Prostate gland (tissue), 2 donors: ENCODE results near the gene COG4. TPM values are rescaled to one million over a fixed set of nuclear protein-coding genes. Genes with fewer than 3 reads are reported as not detected.
"Not testable (repeated sequence)": the region's sequence is repeated elsewhere in the genome, so short reads cannot be mapped to it uniquely, and the experiment has no call there.

Source experiments
- DNase-seq: peaks from one replicate; pipeline ENCODE4 v3.0.0-alpha.2; 2019; ENCODE audit warnings: low spot score
- H3K27ac ChIP-seq, 2 donors: fragments of 200-600 bp; sonication (generic); 2 replicates each; pipeline ENCODE4 v1.5.1; 2017 to 2019
- H3K27me3 ChIP-seq: fragments of 200-600 bp; sonication (generic); replicated peaks from 2 replicates; pipeline ENCODE4 v1.5.1; 2019; ENCODE audit not compliant: insufficient read depth
- H3K36me3 ChIP-seq, 2 donors: fragments of 200-600 bp; sonication (generic); 1 replicate in 1 of 2; 2 replicates in 1 of 2; pipeline versions ENCODE4 v1.5.1 to v1.8.1; 2017 to 2019
- H3K4me1 ChIP-seq: fragments of 200-600 bp; sonication (generic); replicated peaks from 2 replicates; pipeline ENCODE4 v1.5.1; 2019
- H3K4me3 ChIP-seq, 2 donors: fragments of 200-600 bp; sonication (generic); 2 replicates each; pipeline ENCODE4 v1.5.1; 2017 to 2019
- H3K9me3 ChIP-seq: fragments of 200-600 bp; sonication (generic); 2 replicates; pipeline ENCODE4 v1.5.1; 2017
- POLR2A ChIP-seq: fragments of 450-650 bp; IDR thresholded peaks from one replicate; pipeline ENCODE4 v1.6.1; 2016; ENCODE audit warnings: antibody characterized with exemption, mild to moderate bottlenecking
- POLR2AphosphoS5 ChIP-seq: sonication (generic); formaldehyde crosslinking; IDR thresholded peaks from one replicate; pipeline ENCODE4 v1.6.1; 2017; ENCODE audit warnings: antibody characterized with exemption
- WGBS: methylation state at CpG from one replicate; pipeline ENCODE4 v1.1.5; 2018; 5-methylcytosine and 5-hydroxymethylcytosine counted together
- intact Hi-C: fragments of 100-400 bp; cut with DNase I; formaldehyde crosslinking; loops from one replicate; pipeline ENCODE4 v1.14.2; 2022
- total RNA-seq, 2 donors: library from RNA; depleted of rRNA; stranded (reverse); fragments of >200 nt; gene quantifications; one replicate each; pipeline ENCODE4 v1.1.0, GENCODE V29; 2016
- TF ChIP-seq, protein P1 (sequence below), 4 experiments: fragments of 200-600 bp in 2 of 4; fragments of 450-650 bp in 2 of 4; sonication (generic) in 2 of 4; IDR thresholded peaks; 1 replicate in 3 of 4; 2 replicates in 1 of 4; pipeline ENCODE4 v1.5.1; 2016 to 2019; ENCODE audit warnings: antibody characterized with exemption in 4 of 4, mild to moderate bottlenecking in 2 of 4, moderate library complexity in 2 of 4

Gene COG4
- total RNA-seq, 2 donors from 2014 or later = 34.6 to 62.0 TPM

DNA sequence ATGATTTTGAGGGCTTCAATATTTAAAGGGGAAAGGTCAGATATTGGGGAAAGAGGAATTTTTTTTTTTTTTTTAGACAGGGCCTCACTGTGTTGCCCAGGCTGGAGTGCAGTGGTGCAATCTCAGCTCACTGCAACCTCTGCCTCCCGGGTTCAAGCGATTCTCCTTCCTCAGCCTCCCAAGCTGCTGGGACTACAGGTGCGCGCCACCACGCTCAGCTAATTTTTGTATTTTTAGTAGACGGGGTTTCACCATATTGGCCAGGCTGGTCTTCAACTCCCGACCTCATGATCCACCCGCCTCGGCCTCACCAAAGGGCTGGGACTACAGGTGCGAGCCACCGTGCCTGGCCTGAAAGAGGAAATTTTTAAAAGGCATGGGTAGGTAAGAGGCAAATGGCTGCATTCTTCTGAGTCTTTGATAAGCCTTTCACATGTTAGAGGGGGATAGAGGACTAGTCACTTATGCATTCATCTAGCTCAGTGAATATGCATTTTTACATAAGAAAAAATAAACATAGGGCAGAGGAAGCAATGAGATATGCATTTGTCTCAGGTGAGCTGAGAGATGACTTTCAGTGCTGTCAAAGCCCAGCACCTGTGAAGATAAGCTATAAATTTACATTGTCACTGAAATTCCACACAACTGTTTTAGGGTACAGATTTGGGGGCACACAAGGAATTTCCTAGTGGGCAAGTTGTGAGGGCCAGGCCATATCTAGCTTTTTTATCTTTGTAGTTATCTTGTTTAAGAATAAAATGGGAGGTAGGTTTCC is 70.0 kb downstream of the COG4 start:
- Histone ChIP-seq H3K4me3 (peak overlapping the region; percentile 87 to 97), H3K27ac (no peak overlapping the region), H3K9me3 (no peaks in the 10 kb centered on the region), H3K27me3 (no peaks in the 10 kb centered on the region), H3K36me3 (no peaks in the 10 kb centered on the region), H3K4me1 (peaks cover 3% of the 10 kb centered on the region)
- DNase-seq = no peak
- intact Hi-C loops = no loop called here
- 95% methylated on average over 11 of the region's 11 CpGs for WGBS
- TF ChIP-seq POLR2AphosphoS5 (no peak), POLR2A (no peak)
- TF ChIP-seq, protein P1, sequence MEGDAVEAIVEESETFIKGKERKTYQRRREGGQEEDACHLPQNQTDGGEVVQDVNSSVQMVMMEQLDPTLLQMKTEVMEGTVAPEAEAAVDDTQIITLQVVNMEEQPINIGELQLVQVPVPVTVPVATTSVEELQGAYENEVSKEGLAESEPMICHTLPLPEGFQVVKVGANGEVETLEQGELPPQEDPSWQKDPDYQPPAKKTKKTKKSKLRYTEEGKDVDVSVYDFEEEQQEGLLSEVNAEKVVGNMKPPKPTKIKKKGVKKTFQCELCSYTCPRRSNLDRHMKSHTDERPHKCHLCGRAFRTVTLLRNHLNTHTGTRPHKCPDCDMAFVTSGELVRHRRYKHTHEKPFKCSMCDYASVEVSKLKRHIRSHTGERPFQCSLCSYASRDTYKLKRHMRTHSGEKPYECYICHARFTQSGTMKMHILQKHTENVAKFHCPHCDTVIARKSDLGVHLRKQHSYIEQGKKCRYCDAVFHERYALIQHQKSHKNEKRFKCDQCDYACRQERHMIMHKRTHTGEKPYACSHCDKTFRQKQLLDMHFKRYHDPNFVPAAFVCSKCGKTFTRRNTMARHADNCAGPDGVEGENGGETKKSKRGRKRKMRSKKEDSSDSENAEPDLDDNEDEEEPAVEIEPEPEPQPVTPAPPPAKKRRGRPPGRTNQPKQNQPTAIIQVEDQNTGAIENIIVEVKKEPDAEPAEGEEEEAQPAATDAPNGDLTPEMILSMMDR (IDR thresholded peaks at IDR 0.05) = peak in 1 of 4 experiments; percentile 3

DNA sequence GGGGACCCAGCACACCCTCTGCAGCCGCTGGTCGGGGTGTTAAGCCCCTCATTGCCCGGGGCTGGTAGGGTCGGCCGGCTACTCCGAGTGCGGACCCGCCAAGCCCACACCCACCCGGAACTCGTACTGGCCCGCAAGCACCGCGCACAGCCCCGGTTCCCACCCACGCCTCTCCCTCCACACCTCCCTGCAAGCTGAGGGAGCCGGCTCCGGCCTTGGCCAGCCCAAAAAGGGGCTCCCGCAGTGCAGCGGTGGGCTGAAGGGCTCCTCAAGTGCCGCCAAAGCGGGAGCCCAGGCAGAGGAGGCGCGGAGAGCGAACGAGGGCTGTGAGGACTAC is 72.4 kb downstream of the COG4 start:
- not testable (repeated sequence) for H3K4me3 ChIP-seq

DNA sequence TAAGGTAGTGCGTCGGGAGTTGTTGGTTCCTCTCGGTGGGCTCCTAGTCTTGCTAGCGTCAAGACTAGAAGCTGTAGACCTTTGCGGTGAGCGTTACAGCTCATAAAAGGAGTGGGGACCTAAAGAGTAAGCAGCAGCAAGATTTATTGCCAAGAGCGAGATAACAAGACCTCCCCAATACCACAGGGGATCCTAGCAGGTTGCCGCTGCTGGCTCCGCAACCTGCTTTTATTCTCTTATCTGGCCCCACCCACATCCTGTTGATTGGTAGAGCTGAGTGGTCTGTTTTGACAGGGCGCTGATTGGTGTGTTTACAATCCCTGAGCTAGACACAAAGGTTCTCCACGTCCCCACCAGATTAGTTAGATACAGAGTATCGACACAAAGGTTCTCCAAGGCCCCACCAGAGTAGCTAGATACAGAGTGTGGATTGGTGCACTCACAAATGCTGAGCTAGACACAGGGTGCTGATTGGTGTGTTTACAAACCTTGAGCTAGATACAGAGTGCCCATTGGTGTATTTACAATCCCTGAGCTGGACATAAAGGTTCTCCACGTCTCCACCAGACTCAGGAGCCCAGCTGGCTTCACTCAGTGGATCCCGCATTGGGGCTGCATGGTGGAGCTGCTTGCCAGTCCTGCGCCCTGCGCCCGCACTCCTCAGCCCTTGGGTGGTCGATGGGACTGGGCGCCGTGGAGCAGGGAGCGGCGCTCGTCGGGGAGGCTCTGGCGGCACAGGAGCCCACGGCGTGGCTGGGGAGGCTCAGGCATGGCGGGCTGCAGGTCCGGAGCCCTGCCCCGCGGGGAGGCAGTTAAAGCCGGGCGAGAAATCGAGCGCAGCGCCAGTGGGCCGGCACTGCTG is 73.0 kb downstream of the COG4 start:
- H3K9me3 ChIP-seq, H3K27me3 ChIP-seq, H3K4me1 ChIP-seq, DNase-seq, intact Hi-C loops, H3K27ac ChIP-seq, H3K36me3 ChIP-seq, H3K4me3 ChIP-seq: not testable (repeated sequence)
- WGBS = 66% methylated on average over 37 of the region's 37 CpGs

More for the DNA sequence above, 72.4 kb downstream of the COG4 start:
- H3K27me3 ChIP-seq, H3K36me3 ChIP-seq, H3K4me1 ChIP-seq, H3K27ac ChIP-seq, DNase-seq, H3K9me3 ChIP-seq, intact Hi-C loops: not testable (repeated sequence)
- WGBS = 54% methylated on average over 24 of the region's 25 CpGs

DNA sequence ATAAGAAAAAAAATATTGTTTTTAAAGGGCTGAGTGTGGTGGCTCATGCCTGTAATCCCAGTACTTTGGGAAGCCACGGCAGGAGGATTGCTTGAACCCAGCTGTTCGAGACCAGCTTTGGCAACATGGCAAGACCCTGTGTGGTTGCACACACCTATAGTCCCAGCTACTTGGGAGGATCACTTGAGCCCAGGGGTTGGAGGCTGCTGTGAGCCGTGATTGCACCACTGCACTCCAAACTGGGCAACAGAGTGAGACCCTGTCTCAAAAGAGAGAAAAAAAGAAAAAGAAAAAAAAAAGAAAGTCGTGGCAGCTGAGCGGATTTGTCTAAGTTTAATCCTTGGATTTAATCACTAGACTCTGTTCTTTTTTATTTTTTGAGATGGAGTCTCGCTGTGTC is 75.3 kb downstream of the COG4 start:
- H3K4me1 ChIP-seq = no peaks in the 10 kb centered on the region
- intact Hi-C loops = no loop called here
- no peak for DNase-seq
- no peak for TF ChIP-seq POLR2AphosphoS5
- TF ChIP-seq, protein P1 (IDR thresholded peaks at IDR 0.05) = no peak
- no peak for TF ChIP-seq POLR2A
- no peak overlapping the region for H3K4me3 ChIP-seq
- H3K9me3 ChIP-seq = no peaks in the 10 kb centered on the region
- no peaks in the 10 kb centered on the region for H3K27me3 ChIP-seq
- no peak overlapping the region for H3K27ac ChIP-seq
- WGBS = 91% methylated on average over 6 of the region's 6 CpGs
- no peaks in the 10 kb centered on the region for H3K36me3 ChIP-seq

DNA sequence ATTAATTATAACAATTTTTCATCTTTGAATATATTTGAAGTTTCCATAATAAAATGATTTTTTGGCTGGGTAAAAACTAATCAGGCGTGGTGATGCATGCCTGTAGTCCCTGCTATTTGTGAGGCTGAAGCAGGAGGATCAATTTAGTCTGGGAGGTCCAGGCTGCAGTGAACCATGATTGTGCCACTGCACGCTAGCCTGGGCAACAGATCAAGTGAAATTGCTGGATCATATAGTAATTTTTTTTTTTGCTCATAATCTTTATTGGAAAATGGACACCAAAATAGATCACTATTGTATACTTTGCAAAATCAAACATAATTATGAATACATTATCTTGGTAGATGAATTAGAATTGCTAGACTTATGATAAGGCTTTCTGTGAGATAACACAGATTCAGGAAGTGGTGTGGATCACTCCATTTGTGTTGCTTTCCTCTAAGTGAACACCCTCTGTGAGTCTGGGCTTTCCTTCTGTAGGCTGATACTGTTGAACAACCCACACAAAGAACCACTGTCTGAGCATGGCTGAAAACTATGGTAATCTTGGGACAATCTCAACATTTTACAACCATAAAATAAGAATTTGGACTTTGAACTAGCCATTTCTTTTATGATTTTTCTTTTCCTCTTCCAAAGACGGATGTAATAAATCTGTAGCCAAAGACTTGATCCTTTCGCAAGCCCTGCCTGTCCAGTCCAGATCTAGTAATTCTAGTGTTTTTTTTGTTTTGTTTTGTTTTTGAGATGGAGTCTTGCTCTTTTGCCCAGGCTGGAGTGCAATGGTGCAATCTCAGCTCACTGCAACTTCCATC is 78.9 kb downstream of the COG4 start:
- Histone ChIP-seq H3K27me3 (no peaks in the 10 kb centered on the region), H3K36me3 (no peaks in the 10 kb centered on the region), H3K4me3 (no peak overlapping the region), H3K4me1 (no peaks in the 10 kb centered on the region), H3K27ac (no peak overlapping the region), H3K9me3 (no peaks in the 10 kb centered on the region)
- no peak for DNase-seq
- WGBS = 52% methylated on average over 4 of the region's 4 CpGs
- intact Hi-C loops = no loop called here
- TF ChIP-seq POLR2AphosphoS5 (no peak), POLR2A (no peak)
- TF ChIP-seq, protein P1 (IDR thresholded peaks at IDR 0.05) = no peak
